NCI-H526 treated with DMSO at 0.1 percent for 48 hours (cell line): ENCODE data around the gene GCSAML.
"Not testable (repeated sequence)": the region's sequence is repeated elsewhere in the genome, so short reads cannot be mapped to it uniquely, and the experiment has no call there.

Experiments
- DNase-seq: peaks from one replicate; lab custom pipeline; 2025; lab: John Stamatoyannopoulos, UW

Gene GCSAML

DNA sequence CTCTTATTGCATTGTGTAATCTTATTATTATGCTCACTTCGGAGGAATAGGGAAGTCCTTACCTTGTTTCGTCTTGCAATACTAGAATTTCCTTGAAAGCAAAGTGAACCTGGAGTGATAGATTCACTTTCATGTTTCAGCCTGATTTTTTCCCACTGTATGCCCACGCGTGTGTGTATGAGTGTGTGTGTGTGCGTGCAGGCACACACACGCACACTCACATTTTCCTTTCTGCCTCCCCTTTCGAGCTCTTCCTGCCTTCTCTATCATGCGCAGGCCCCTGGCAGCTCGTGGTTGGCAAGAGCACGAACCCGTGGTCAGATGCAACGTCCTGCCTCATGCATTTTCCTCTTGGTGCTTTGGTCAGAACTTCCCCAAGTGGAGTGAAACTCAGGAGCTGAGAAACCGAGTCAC, at the start of gene GCSAML:
Gene GCSAML (plus strand): TSS at position 366 of the 414 bp plus-strand sequence. CDS start 58 bp downstream, outside the sequence.
- no peak for DNase-seq

DNA sequence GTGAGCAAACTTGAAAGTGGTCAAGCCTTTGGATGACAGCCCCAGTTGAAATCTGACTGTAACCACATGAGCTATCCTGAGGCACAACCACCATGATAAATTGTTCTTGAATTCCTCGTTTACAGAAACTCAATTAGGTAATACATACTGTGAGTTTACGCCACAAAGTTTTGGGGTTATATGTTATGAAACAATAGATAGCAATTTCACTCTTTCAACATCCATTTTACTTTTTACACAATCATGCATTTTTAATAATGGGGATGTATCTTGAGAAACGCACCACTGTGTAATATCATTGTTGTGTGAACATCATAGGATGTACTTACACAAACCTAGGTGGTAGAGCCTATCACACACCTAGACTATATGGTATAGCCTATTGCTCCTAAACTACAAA, 48.1 kb upstream of the GCSAML start:
- DNase-seq = no peak

DNA sequence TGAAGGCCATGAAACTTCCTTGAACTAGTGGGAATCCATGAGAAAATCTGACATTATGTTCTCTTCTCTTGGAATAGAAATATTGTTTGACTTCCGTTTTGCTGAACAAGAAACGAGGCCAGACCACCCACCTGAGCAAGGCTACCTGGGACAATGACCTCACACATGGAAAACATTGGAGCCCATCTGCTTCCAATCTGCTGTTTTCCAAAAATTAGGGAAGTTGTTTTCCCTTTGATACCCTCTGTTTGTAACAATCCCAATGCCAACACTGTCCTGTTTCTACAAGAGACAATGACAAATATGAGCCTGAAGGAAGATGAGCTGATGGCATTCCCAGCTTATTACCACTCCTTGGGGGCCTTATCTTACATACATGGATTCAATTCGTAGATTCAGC, 42.1 kb upstream of the GCSAML start:
- no peak for DNase-seq

DNA sequence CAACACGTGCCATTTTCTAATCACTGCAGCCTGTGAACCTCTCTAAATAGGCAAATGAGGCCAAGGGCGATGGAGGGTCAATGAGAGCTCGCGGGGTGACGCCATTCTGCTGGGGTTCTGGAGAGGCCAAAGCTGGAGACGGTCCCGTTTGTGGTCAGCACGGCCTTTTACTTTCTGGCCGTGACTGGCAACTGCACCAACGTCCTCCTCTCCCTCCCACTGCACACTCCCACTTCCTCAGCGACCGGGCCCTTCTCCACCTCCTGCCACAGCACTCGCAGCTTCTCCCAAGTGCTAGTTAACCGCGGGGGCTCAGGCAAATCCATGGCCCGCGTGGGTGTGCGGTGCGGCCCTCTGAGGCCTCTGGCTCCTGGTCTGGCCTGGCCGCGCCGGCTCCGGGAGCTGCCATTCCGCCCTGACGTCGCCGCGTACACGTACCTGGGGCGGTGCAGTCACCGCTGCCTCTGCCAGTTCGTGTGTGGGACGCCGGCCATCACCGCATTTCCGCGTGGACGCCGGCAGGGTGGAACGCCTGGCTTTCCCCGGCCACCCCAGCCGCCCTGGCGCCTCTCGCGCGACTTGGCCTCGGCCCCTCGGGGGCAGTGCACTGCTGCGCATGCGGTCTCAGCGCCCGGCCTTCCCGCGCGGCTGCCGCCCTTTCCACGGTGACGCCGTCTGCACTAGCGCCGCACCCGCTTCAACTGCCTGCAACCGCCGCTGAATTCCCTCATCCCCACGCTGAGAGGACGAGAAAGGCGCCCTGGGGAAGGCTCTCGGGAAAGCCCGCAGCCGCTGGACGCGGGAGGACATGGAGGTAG, 30.9 kb upstream of the GCSAML start:
- DNase-seq = no peak

GRCh38 chr1:247518613-247518891, 30.4 kb upstream of the GCSAML start:
- DNase-seq = no peak

GRCh38 chr1:247521886-247522285, 27.0 kb upstream of the GCSAML start:
- DNase-seq = not testable (repeated sequence)

DNA sequence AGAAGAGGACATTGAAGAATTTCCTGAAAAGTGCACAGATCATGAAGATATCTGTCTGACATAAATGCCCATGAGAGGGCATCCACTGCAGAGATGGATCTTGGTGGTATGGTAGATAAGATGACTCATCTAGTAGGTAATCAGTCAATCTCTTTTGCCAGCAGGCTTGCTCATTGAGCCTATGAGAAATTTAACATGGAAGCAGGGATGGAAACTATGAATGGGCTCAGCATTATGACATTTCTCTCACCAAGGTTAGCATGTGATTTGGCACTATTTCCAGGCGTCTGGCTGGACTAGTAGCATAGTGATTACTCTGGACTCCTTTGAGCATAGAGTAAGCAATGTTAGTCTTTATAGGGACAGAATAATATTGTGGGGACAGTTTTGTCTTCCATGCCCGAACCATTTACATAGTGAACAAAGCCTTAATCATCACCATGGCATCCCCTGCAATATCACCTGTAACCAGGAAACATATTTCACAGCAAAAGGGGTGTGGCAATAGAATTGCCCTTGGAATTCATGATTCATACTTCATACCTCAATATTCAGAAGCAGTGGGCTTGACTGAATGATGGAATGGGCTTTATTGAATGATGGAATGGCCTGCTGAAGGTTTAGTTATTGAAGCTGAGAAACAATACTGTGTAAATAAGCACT, 20.0 kb upstream of the GCSAML start:
- DNase-seq = no peak

- no peak for DNase-seq
Observed at GRCh38 chr1:247529771-247530355, 19.1 kb upstream of the GCSAML start.

DNA sequence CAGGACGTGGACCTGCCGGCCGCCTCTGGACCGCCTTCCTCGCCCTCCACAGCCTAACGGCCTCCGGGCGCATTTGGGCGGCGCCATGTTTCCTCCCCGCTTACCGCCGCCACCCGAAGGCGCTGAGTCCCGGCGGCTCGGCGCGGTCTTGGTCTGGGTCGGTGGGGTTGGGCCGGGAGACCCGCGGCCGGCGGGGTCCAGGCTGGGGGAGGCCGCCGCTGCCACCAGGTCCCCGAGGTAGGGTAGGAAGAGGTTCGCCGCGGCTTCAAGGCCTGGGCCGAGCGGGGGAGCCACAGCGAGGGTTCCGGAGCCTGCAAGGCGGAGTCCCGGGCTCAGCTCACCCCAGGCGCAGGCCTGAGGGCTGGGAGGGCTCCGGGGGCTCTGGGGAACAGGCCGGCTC, 18.1 kb upstream of the GCSAML start:
- no peak for DNase-seq

- DNase-seq = no peak
Observed at GRCh38 chr1:247531937-247532336, 17.0 kb upstream of the GCSAML start.

DNA sequence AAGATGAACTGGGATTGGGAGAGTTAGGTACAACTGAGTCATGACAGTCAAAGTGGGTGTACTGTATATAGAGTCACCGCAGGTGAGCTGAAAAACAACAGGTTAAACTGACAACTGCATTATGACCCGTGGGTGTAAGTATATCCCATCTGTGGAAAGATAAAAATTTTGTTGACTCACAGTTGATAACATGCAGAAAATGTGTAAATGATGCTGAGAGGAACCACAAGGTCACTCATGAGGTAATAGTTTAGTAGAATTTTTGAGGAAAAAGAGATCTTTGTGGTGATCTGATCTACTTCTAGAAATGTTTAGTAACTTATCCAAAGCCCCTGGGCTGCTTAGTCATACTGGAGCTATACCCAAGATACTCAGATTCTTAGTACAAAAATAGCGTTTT, 13.5 kb upstream of the GCSAML start:
- no peak for DNase-seq

GRCh38 chr1:247536340-247536739, 12.6 kb upstream of the GCSAML start, which contains the start of gene OR2C3:
Gene OR2C3 (minus strand): TSS chr1:247536440. CDS start chr1:247532511, 3,929 bp downstream.
- no peak for DNase-seq

DNA sequence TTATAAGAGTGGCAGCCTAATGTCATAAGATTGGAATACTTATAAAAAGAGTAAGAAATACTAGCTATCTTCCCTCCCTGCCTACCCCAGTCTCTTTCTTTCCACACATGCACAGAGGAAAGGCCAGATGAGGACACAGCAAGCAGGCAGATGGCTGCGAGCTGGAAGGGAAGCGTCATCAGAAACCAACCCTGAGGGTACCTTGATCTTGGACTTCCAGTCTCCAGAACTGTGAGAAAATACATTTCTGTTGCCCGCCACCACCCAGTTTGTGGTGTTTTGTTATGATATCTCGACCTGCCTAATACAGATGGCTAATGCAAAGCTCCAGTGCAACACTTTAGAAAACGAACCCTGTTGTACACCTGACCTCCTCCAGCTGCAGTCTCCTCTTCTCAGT, 10.4 kb upstream of the GCSAML start:
- DNase-seq = no peak

- DNase-seq = no peak
Observed at GRCh38 chr1:247539215-247539614, 9.7 kb upstream of the GCSAML start.

DNA sequence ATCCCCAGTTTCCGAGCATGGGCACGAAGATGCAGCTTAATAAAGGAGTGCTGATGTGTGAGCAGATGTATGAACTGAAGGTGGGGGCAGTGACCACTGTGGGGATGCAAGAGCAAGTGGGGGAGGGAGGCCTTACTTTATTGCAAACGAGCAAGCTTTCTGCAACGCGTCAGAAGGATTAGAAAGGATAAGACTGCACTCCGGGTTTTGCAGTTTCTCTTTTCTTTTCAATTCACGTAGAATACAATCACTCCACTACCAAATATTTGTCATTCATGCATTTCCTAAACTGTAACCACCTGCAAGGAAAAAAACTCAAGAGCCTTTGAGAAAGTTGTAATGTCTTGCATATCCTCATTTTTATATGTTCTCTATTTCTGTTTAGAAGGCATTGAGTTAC, 8.4 kb upstream of the GCSAML start:
- DNase-seq = no peak

DNA sequence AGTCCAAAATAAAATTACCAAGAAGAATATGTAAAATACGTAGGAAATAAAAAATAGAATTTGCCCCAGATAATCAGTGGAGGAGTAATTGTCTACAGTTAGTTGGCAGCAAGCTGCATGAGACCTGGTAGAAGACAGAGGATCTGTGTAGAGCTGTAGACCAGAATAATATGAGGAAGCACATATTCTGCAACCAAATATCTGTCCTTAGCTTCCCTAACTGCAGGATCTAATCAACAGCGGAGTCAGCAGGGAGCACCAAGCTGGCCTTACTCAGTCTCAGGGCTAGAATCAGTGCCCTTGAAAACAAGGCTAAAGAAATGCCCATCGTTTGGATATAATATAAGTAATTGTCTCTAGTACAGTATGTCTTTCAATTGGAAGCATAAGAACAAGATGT, 6.1 kb upstream of the GCSAML start:
- no peak for DNase-seq

DNA sequence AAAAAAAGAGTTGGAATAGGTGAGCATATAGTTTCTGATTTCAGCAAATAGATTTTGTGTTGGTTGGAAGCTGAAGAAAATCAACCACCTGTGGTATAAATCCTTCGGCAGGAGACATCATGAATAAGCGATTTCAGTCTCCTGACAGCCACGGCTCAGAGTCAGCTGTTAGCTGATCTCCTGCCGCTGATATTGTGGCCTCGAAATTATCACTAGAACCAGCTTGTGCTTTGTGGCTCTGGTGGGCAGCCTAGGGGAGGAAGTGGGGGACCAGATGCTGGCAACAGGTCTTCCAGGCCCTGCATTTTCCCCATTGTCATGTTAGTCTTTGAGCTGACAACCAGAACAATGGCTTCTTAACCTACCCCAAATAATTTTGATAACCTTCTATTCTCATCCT, 842 bp upstream of the GCSAML start:
- DNase-seq = no peak

DNA sequence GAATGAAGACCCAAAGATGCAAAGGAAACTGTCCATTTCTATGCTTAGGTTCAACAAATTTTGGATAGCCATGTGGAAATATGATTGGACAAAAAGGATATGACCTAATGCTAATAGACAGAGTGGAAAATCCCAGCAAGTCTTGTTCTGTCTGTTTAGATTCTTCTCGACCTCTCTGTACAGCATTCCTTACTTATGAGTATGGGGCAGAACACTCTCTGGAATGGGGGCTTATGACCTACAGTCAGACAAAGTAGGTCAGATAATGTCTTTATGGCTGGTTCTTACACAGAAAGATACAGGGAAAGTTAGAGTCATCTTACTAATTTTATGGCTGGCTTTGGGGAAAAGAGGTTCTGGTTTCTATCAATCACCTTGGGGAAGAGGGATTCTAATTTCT, 2.8 kb downstream of the GCSAML start:
- DNase-seq = no peak

GRCh38 chr1:247552231-247552630, 3.3 kb downstream of the GCSAML start:
- no peak for DNase-seq

DNA sequence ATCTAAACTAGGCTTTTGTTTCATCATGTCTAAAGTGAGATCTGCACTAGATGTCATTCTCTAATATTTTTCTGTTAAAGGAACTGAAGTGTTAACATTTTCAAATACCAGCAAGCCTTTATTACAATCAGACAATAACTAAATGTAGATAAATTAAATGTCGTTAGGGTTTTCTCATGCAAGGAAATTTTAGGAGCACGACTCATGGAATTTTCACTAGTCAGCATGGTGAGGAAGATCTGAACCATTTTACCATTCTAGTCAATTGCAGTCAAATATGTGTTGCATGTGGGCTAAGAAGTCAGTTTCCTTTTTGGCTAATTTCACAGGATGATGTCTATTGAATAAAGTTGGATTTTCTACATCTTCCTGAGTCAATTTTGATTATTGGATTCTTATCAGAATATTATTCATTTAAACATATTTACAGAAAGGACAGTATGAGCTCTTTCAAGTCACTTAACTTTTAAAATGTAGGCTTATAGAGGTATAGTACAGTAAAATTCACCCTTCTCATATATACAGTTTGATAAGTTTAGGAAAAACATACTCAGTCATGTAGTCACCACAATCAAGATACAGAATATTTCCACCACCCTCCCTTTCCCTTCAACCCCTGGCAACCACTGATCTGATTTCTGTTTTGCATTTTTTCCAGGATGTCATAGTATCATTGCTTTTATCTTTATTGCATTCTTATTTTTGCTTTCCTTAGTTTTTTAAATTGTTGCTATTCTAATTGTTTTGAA, 9.2 kb downstream of the GCSAML start:
- no peak for DNase-seq

GRCh38 chr1:247561711-247562110, 12.8 kb downstream of the GCSAML start:
- DNase-seq = no peak

DNA sequence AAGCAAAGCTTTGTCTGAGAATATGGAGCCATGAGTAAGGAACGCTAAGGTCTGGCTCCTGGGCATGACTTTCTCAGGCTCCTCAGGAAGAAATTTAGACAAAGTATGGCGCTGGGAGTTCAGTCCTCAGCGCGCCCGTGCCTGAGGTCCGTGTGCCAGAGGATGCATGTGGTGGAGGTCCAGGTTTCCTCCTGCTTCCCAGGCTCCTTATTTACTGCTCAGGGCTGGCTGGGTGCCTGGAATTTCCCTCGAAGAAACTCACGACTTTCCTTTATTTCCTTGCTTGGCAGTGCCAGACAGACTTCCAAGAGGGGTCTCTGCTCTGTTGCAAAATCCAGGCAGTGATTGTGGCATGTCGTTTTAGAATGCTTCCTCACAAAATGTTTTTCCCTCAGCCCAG, 13.3 kb downstream of the GCSAML start:
- no peak for DNase-seq

GRCh38 chr1:247574236-247574635, 25.3 kb downstream of the GCSAML start:
- DNase-seq = no peak
